EL (cell line): ENCODE results near the gene HERC4.

ENCODE experiments used
- DNase-seq: peaks from one replicate; pipeline ENCODE4 v3.0.0-alpha.2; 2016

Gene HERC4

DNA sequence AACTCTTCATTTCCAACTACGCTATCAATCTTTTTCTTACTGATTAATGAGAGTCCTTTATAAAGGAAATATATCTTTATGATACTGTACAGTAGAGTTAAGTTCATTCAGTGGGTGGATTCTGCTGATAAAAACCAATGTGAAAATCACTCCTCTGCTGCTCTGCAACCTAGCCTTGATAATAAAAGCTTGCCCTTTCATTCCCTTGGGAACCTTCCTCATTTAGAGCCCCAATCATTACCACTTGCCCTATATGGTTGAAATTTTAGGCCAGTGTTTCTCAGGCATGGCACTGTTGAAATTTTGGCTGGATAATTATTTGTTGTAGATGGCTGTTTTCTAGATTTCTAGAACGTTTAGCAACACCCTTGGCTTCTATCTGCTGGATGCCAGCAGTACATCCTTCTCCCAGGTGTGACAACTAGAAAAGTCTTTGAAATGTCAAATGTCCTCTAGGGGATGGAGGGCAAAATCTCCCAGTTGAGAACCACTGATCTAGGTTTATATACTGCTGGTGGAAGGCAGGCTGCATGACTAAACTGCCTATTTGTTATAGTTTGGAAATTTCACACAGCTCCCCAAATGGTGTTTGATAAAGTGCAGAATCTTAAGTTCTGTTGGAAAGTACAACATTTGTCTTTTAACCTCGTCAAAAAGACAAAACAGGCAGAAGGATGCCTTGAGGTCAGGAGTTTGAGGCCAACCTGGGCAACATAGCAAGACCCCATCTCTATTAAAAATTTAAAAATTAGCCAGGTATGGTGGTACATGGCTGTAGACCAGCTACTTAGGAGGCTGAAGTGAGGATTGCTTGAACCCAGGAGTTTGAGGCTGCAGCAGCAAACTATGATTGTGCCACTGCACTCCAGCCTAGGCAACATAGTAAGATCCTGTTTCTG, 199.5 kb downstream of the HERC4 start:
- no peak for DNase-seq
